Measurements from ENCODE around the gene TAB3. TPM values are rescaled to one million over a fixed set of nuclear protein-coding genes. Genes with fewer than 3 reads are reported as not detected.

TAB3 gene
- total RNA-seq, 2 experiments from 2014 or later: 18.7 to 20.1 TPM

GRCh38 chrX:30863974-30864373, 25.1 kb downstream of the TAB3 start:
- Mint-ChIP-seq H3K27me3 (no peaks in the 10 kb centered on the region), H3K4me3 (no peak overlapping the region), H3K36me3 (ENCODE audit: low read depth) (peaks cover 10% of the 10 kb centered on the region), H3K27ac (no peak overlapping the region), H3K4me1 (no peaks in the 10 kb centered on the region), H3K9me3 (ENCODE audit: low read depth) (no peaks in the 10 kb centered on the region)
- ATAC-seq (no peak), DNase-seq (no peak)
- POLR2A ChIA-PET: no interaction called here
- intact Hi-C loops (cut with DNase I, micrococcal nuclease): no loop called here
- CTCF ChIA-PET: interaction anchor here (1.6 kb wide), 1 partner anchor 128 kb away, joined by 9 read pairs; no protein-coding TSS in a partner anchor

GRCh38 chrX:30858098-30858497, 31.0 kb downstream of the TAB3 start:
- Mint-ChIP-seq H3K36me3 (ENCODE audit: low read depth) (peaks cover 30% of the 10 kb centered on the region), H3K4me3 (no peak overlapping the region), H3K27ac (no peak overlapping the region), H3K9me3 (ENCODE audit: low read depth) (no peaks in the 10 kb centered on the region), H3K4me1 (no peaks in the 10 kb centered on the region), H3K27me3 (no peaks in the 10 kb centered on the region)
- POLR2A ChIA-PET: no interaction called here
- intact Hi-C loops (cut with DNase I, micrococcal nuclease): no loop called here
- no peak for ATAC-seq
- no peak for DNase-seq
- CTCF ChIA-PET: no interaction called here

GRCh38 chrX:30851449-30851848, 37.6 kb downstream of the TAB3 start:
- H3K4me3 Mint-ChIP-seq: no peak overlapping the region
- H3K27ac Mint-ChIP-seq: no peak overlapping the region
- ChIA-PET POLR2A (no interaction called here), CTCF (no interaction called here)
- H3K4me1 Mint-ChIP-seq: no peaks in the 10 kb centered on the region
- DNase-seq (no peak), ATAC-seq (no peak)
- H3K9me3 Mint-ChIP-seq (ENCODE audit: low read depth): no peaks in the 10 kb centered on the region
- intact Hi-C loops (cut with DNase I, micrococcal nuclease): no loop called here
- H3K36me3 Mint-ChIP-seq (ENCODE audit: low read depth): peaks cover 20% of the 10 kb centered on the region
- H3K27me3 Mint-ChIP-seq: no peaks in the 10 kb centered on the region

- DNase-seq (no peak), ATAC-seq (no peak)
- ChIA-PET CTCF (no interaction called here), POLR2A (no interaction called here)
- Mint-ChIP-seq H3K4me1 (peaks cover 20% of the 10 kb centered on the region), H3K36me3 (ENCODE audit: low read depth) (peaks cover 21% of the 10 kb centered on the region), H3K4me3 (no peak overlapping the region), H3K27ac (no peak overlapping the region), H3K27me3 (no peaks in the 10 kb centered on the region), H3K9me3 (ENCODE audit: low read depth) (no peaks in the 10 kb centered on the region)
- intact Hi-C loops (cut with DNase I, micrococcal nuclease): no loop called here
Measured at GRCh38 chrX:30835373-30835772, 53.7 kb downstream of the TAB3 start.

- DNase-seq: no peak
- H3K27ac Mint-ChIP-seq: no peak overlapping the region
- intact Hi-C loops (cut with DNase I, micrococcal nuclease): loop anchor here in 1 of 2 experiments (5.0 kb wide), 1 partner anchor 97 kb away; no protein-coding TSS in a partner anchor
- no peak for ATAC-seq
- no peak overlapping the region for H3K4me3 Mint-ChIP-seq
- CTCF ChIA-PET: no interaction called here
- peaks cover 25% of the 10 kb centered on the region for H3K36me3 Mint-ChIP-seq (ENCODE audit: low read depth)
- no peaks in the 10 kb centered on the region for H3K9me3 Mint-ChIP-seq (ENCODE audit: low read depth)
- POLR2A ChIA-PET: no interaction called here
- H3K4me1 Mint-ChIP-seq: peaks cover 34% of the 10 kb centered on the region
- H3K27me3 Mint-ChIP-seq: no peaks in the 10 kb centered on the region
Measured at GRCh38 chrX:30833896-30834295, 55.2 kb downstream of the TAB3 start.

GRCh38 chrX:30831082-30831481, 58.0 kb downstream of the TAB3 start:
- no peak overlapping the region for H3K27ac Mint-ChIP-seq
- ATAC-seq: peak; percentile 91
- POLR2A ChIA-PET: interaction anchor here (1.0 kb wide), 1 partner anchor 95 kb away, joined by 4 read pairs; no protein-coding TSS in a partner anchor

GRCh38 chrX:30830326-30830943, 58.6 kb downstream of the TAB3 start:
- Mint-ChIP-seq H3K27ac (no peak overlapping the region), H3K4me3 (no peak overlapping the region), H3K9me3 (ENCODE audit: low read depth) (no peaks in the 10 kb centered on the region), H3K27me3 (no peaks in the 10 kb centered on the region), H3K4me1 (peaks cover 41% of the 10 kb centered on the region), H3K36me3 (ENCODE audit: low read depth) (peaks cover 15% of the 10 kb centered on the region)
- ATAC-seq (peak; percentile 60), DNase-seq (no peak)
- intact Hi-C loops (cut with DNase I, micrococcal nuclease): loop anchor here (2.0 to 5.0 kb wide), 3 partner anchors 56 to 118 kb away; no protein-coding TSS in a partner anchor
- ChIA-PET CTCF (interaction anchor here (2.0 kb wide), 1 partner anchor 95 kb away, joined by 7 read pairs; no protein-coding TSS in a partner anchor), POLR2A (interaction anchor here (1.0 kb wide), 1 partner anchor 95 kb away, joined by 4 read pairs; no protein-coding TSS in a partner anchor)

More at GRCh38 chrX:30831082-30831481, 58.0 kb downstream of the TAB3 start:
- intact Hi-C loops (cut with DNase I, micrococcal nuclease): loop anchor here (1.0 to 5.0 kb wide), 5 partner anchors 49 to 118 kb away; no protein-coding TSS in a partner anchor
- H3K9me3 Mint-ChIP-seq (ENCODE audit: low read depth): no peaks in the 10 kb centered on the region
- CTCF ChIA-PET: no interaction called here
- no peaks in the 10 kb centered on the region for H3K27me3 Mint-ChIP-seq
- DNase-seq: peak; percentile 55
- H3K4me1 Mint-ChIP-seq: peaks cover 37% of the 10 kb centered on the region
- H3K4me3 Mint-ChIP-seq: peak overlapping the region; percentile 34
- peaks cover 16% of the 10 kb centered on the region for H3K36me3 Mint-ChIP-seq (ENCODE audit: low read depth)

- no peaks in the 10 kb centered on the region for H3K36me3 Mint-ChIP-seq (ENCODE audit: low read depth)
- peaks cover 22% of the 10 kb centered on the region for H3K4me1 Mint-ChIP-seq
- H3K27ac Mint-ChIP-seq: no peak overlapping the region
- DNase-seq (no peak), ATAC-seq (no peak)
- no peaks in the 10 kb centered on the region for H3K9me3 Mint-ChIP-seq (ENCODE audit: low read depth)
- no peaks in the 10 kb centered on the region for H3K27me3 Mint-ChIP-seq
- intact Hi-C loops (cut with DNase I, micrococcal nuclease): loop anchor here in 1 of 2 experiments (5.0 kb wide), 1 partner anchor 187 kb away; no protein-coding TSS in a partner anchor
- no peak overlapping the region for H3K4me3 Mint-ChIP-seq
- CTCF ChIA-PET: interaction anchor here (0.7 kb wide), 1 partner anchor 42 kb away, joined by 5 read pairs; no protein-coding TSS in a partner anchor
- POLR2A ChIA-PET: no interaction called here
Measured at GRCh38 chrX:30824275-30824674, 64.8 kb downstream of the TAB3 start.

GRCh38 chrX:30822764-30823163, 66.3 kb downstream of the TAB3 start:
- peaks cover 18% of the 10 kb centered on the region for H3K4me1 Mint-ChIP-seq
- DNase-seq: no peak
- no peak overlapping the region for H3K27ac Mint-ChIP-seq
- no peaks in the 10 kb centered on the region for H3K27me3 Mint-ChIP-seq
- ChIA-PET CTCF (interaction anchor here (0.6 to 0.9 kb wide), 2 partner anchors 67 to 209 kb away, joined by 3 to 5 read pairs; no protein-coding TSS in a partner anchor), POLR2A (interaction anchor here (0.6 kb wide), 1 partner anchor 66 kb away, joined by 3 read pairs; no protein-coding TSS in a partner anchor)
- H3K4me3 Mint-ChIP-seq: no peak overlapping the region
- H3K9me3 Mint-ChIP-seq (ENCODE audit: low read depth): no peaks in the 10 kb centered on the region
- intact Hi-C loops (cut with DNase I, micrococcal nuclease): loop anchor here in 1 of 2 experiments (5.0 kb wide), 1 partner anchor 185 kb away; no protein-coding TSS in a partner anchor
- H3K36me3 Mint-ChIP-seq (ENCODE audit: low read depth): no peaks in the 10 kb centered on the region
- ATAC-seq: no peak

- H3K27ac Mint-ChIP-seq: no peak overlapping the region
- no peaks in the 10 kb centered on the region for H3K9me3 Mint-ChIP-seq (ENCODE audit: low read depth)
- intact Hi-C loops (cut with DNase I, micrococcal nuclease): loop anchor here in 1 of 2 experiments (5.0 kb wide), 1 partner anchor 185 kb away; no protein-coding TSS in a partner anchor
- no peaks in the 10 kb centered on the region for H3K27me3 Mint-ChIP-seq
- POLR2A ChIA-PET: interaction anchor here (0.6 kb wide), 1 partner anchor 65 kb away, joined by 3 read pairs; no protein-coding TSS in a partner anchor
- DNase-seq (no peak), ATAC-seq (no peak)
- CTCF ChIA-PET: interaction anchor here (0.6 kb wide), 1 partner anchor 209 kb away, joined by 5 read pairs; no protein-coding TSS in a partner anchor
- H3K36me3 Mint-ChIP-seq (ENCODE audit: low read depth): no peaks in the 10 kb centered on the region
- peaks cover 18% of the 10 kb centered on the region for H3K4me1 Mint-ChIP-seq
- H3K4me3 Mint-ChIP-seq: no peak overlapping the region
Measured at GRCh38 chrX:30822068-30822681, 66.9 kb downstream of the TAB3 start.

- Mint-ChIP-seq H3K9me3 (ENCODE audit: low read depth) (no peaks in the 10 kb centered on the region), H3K4me1 (peaks cover 15% of the 10 kb centered on the region), H3K36me3 (ENCODE audit: low read depth) (no peaks in the 10 kb centered on the region), H3K27ac (no peak overlapping the region), H3K27me3 (no peaks in the 10 kb centered on the region), H3K4me3 (no peak overlapping the region)
- no peak for ATAC-seq
- CTCF ChIA-PET: interaction anchor here (0.8 kb wide), 1 partner anchor 85 kb away, joined by 5 read pairs; no protein-coding TSS in a partner anchor
- DNase-seq: no peak
- intact Hi-C loops (cut with DNase I, micrococcal nuclease): loop anchor here in 1 of 2 experiments (1.0 to 5.0 kb wide), 2 partner anchors 85 to 184 kb away; no protein-coding TSS in a partner anchor
- POLR2A ChIA-PET: no interaction called here
Measured at GRCh38 chrX:30821116-30821515, 67.9 kb downstream of the TAB3 start.

Data from activated CD4-positive, alpha-beta T cell treated with anti-CD3 and anti-CD28 coated beads for 36 hours (primary cell).